SK-N-SH (cell line): Measurements from ENCODE around the gene SLC7A1. TPM values are rescaled to one million over a fixed set of nuclear protein-coding genes. Genes with fewer than 3 reads are reported as not detected.
"Not testable (repeated sequence)": the region's sequence is repeated elsewhere in the genome, so short reads cannot be mapped to it uniquely, and the experiment has no call there.

Experiments used
- CTCF ChIA-PET: fragments of 300-600, 350-600 bp; formaldehyde crosslinking; extraction: SDS; loops from one replicate; lab custom pipeline; 2021; lab: Yijun Ruan, JAX
- POLR2A ChIA-PET: fragments of 350-600 bp; sonication (Branson Sonifier 250); formaldehyde crosslinking; extraction: SDS; loops from one replicate; lab custom pipeline; 2020; ENCODE audit warnings: antibody characterized with exemption, inconsistent platforms; lab: Yijun Ruan, JAX
- DNase-seq: peaks from one replicate; pipeline ENCODE4 v3.0.0; 2012
- H2AFZ ChIP-seq: fragments of 200-600 bp; sonication (generic); 2 replicates; pipeline ENCODE4 v1.8.1; 2016; ENCODE audit warnings: antibody characterized with exemption, mild to moderate bottlenecking, low read depth
- H3F3A ChIP-seq: fragments of 200-600 bp; sonication (generic); replicated peaks from 2 replicates; pipeline ENCODE3; 2016; ENCODE audit warnings: antibody characterized with exemption, mild to moderate bottlenecking; ENCODE audit not compliant: insufficient read depth
- H3K27ac ChIP-seq, 2 experiments: fragments of 200-500 bp in 1 of 2; fragments of 200-600 bp in 1 of 2; sonication (Bioruptor generic) in 1 of 2; sonication (generic), shearing (Covaris generic) in 1 of 2; 2 replicates each; pipeline versions ENCODE4 v1.5.1 to v1.6.1; 2014 to 2016; ENCODE audit warnings: low read depth in 2 of 2, inconsistent platforms in 1 of 2, low read length in 1 of 2, mild to moderate bottlenecking in 1 of 2, mixed read lengths in 1 of 2
- H3K27me3 ChIP-seq: fragments of 200-600 bp; sonication (generic), shearing (Covaris generic); 2 replicates; pipeline ENCODE4 v1.6.1; 2016; ENCODE audit warnings: mixed run types; ENCODE audit not compliant: insufficient read depth
- H3K36me3 ChIP-seq, 2 experiments: fragments of 200-500 bp in 1 of 2; fragments of 200-600 bp in 1 of 2; sonication (Bioruptor generic) in 1 of 2; sonication (generic) in 1 of 2; replicated peaks in 1 of 2; 2 replicates each; pipeline versions ENCODE3 to v1.5.1; 2014 to 2016; ENCODE audit warnings: low read length in 1 of 2, mild to moderate bottlenecking in 1 of 2; ENCODE audit not compliant: insufficient read depth in 2 of 2, control insufficient read depth in 1 of 2
- H3K4me1 ChIP-seq, 2 experiments: fragments of 200-500 bp in 1 of 2; fragments of 200-600 bp in 1 of 2; sonication (Bioruptor generic) in 1 of 2; sonication (generic), shearing (Covaris generic) in 1 of 2; 2 replicates each; pipeline versions ENCODE4 v1.5.1 to v1.6.1; 2014 to 2016; ENCODE audit warnings: low read depth in 1 of 2, low read length in 1 of 2, mixed run types in 1 of 2; ENCODE audit not compliant: insufficient read depth in 2 of 2, control insufficient read depth in 1 of 2
- H3K4me2 ChIP-seq: fragments of 200-600 bp; sonication (generic), shearing (Covaris generic); 2 replicates; pipeline ENCODE4 v1.6.1; 2017; ENCODE audit warnings: mixed run types
- H3K4me3 ChIP-seq, 2 experiments: fragments of 200-500 bp in 1 of 2; fragments of 200-600 bp in 1 of 2; sonication (Bioruptor generic) in 1 of 2; sonication (generic), shearing (Covaris generic) in 1 of 2; 2 replicates each; pipeline versions ENCODE4 v1.5.1 to v1.8.1; 2014 to 2016; ENCODE audit warnings: low read depth in 2 of 2, inconsistent platforms in 1 of 2, low read length in 1 of 2, mild to moderate bottlenecking in 1 of 2, mixed read lengths in 1 of 2, moderate library complexity in 1 of 2
- H3K79me2 ChIP-seq: fragments of 200-600 bp; sonication (generic); 2 replicates; pipeline ENCODE4 v1.8.1; 2017; ENCODE audit warnings: mild to moderate bottlenecking; ENCODE audit not compliant: insufficient read depth
- H3K9ac ChIP-seq: fragments of 200-600 bp; sonication (generic); 2 replicates; pipeline ENCODE4 v1.6.1; 2017; ENCODE audit warnings: mixed run types
- H3K9me2 ChIP-seq: fragments of 200-600 bp; sonication (generic); 2 replicates; pipeline ENCODE4 v1.6.1; 2017; ENCODE audit warnings: mixed run types
- H3K9me3 ChIP-seq: fragments of 200-600 bp; sonication (generic); 2 replicates; pipeline ENCODE4 v1.6.1; 2017; ENCODE audit warnings: mixed run types, mild to moderate bottlenecking, moderate library complexity
- H4K20me1 ChIP-seq: fragments of 200-600 bp; sonication (generic); 2 replicates; pipeline ENCODE4 v1.6.1; 2017; ENCODE audit warnings: mild to moderate bottlenecking, mixed run types; ENCODE audit not compliant: insufficient read depth
- EP300 ChIP-seq, 2 experiments: IDR thresholded peaks; 2 replicates each; pipeline versions ENCODE4 v1.4.0 to v1.6.1; 2012; ENCODE audit warnings: borderline replicate concordance in 1 of 2, low read depth in 1 of 2, low read length in 1 of 2
- FOXM1 ChIP-seq: IDR thresholded peaks from 2 replicates; pipeline ENCODE4 v1.4.0; 2012; ENCODE audit warnings: low read depth, mild to moderate bottlenecking
- MXI1 ChIP-seq: IDR thresholded peaks from 2 replicates; pipeline ENCODE4 v1.6.1; 2012; ENCODE audit warnings: mild to moderate bottlenecking, low read depth, low read length, improper control_type of control experiment
- NRF1 ChIP-seq: IDR thresholded peaks from 2 replicates; pipeline ENCODE4 v1.6.1; 2012; ENCODE audit warnings: low read depth, mild to moderate bottlenecking, low read length
- POLR2AphosphoS5 ChIP-seq: IDR thresholded peaks from 2 replicates; pipeline ENCODE4 v1.6.1; 2012; ENCODE audit warnings: low read depth, low read length
- RCOR1 ChIP-seq: fragments of 150-350 bp; IDR thresholded peaks from 2 replicates; pipeline ENCODE4 v1.6.1; 2017; ENCODE audit warnings: antibody characterized with exemption, low read length
- SMC3 ChIP-seq: IDR thresholded peaks from 2 replicates; pipeline ENCODE4 v1.6.1; 2012; ENCODE audit warnings: low read depth, low read length, improper control_type of control experiment
- TAF1 ChIP-seq: IDR thresholded peaks from 2 replicates; pipeline ENCODE4 v1.6.1; 2012; ENCODE audit warnings: low read depth, mild to moderate bottlenecking, low read length, moderate library complexity, borderline replicate concordance
- TEAD4 ChIP-seq: IDR thresholded peaks from 2 replicates; pipeline ENCODE4 v1.4.0; 2012; ENCODE audit warnings: mild to moderate bottlenecking, borderline replicate concordance; ENCODE audit not compliant: insufficient read depth
- WGBS: methylation state at CpG from one replicate; pipeline ENCODE4 v1.1.6; 2017; ENCODE audit warnings: low lambda C conversion rate; 5-methylcytosine and 5-hydroxymethylcytosine counted together
- polyA plus RNA-seq, 3 experiments: library from polyadenylated mRNA; depleted of rRNA; stranded (reverse); fragments of >200 nt; gene quantifications; 2 replicates each; pipeline ENCODE4 v1.2.3, GENCODE V29; 2012
- TF ChIP-seq, protein P1 (sequence below): IDR thresholded peaks from 2 replicates; pipeline ENCODE4 v1.4.0; 2012; ENCODE audit warnings: low read depth
- TF ChIP-seq, protein P2 (sequence below): IDR thresholded peaks from 2 replicates; pipeline ENCODE4; 2012
- TF ChIP-seq, protein P3 (sequence below): IDR thresholded peaks from 2 replicates; pipeline ENCODE4 v1.4.0; 2012; ENCODE audit warnings: low read depth, borderline replicate concordance
- TF ChIP-seq, protein P4 (sequence below): fragments of 200-600 bp; sonication (generic); IDR thresholded peaks from 2 replicates; pipeline ENCODE4 v1.6.1; 2017; ENCODE audit warnings: antibody characterized with exemption, mild to moderate bottlenecking, moderate library complexity

SLC7A1 gene
- 9.3 and 14.0 TPM in 2 replicates for polyA plus RNA-seq (2012; rRNA removed)
- polyA plus RNA-seq (2012; cell fraction: cytosol; rRNA removed) = 9.1 and 11.8 TPM in 2 replicates
- 15.4 and 20.8 TPM in 2 replicates for polyA plus RNA-seq (2012; cell fraction: nucleus; rRNA removed)

DNA sequence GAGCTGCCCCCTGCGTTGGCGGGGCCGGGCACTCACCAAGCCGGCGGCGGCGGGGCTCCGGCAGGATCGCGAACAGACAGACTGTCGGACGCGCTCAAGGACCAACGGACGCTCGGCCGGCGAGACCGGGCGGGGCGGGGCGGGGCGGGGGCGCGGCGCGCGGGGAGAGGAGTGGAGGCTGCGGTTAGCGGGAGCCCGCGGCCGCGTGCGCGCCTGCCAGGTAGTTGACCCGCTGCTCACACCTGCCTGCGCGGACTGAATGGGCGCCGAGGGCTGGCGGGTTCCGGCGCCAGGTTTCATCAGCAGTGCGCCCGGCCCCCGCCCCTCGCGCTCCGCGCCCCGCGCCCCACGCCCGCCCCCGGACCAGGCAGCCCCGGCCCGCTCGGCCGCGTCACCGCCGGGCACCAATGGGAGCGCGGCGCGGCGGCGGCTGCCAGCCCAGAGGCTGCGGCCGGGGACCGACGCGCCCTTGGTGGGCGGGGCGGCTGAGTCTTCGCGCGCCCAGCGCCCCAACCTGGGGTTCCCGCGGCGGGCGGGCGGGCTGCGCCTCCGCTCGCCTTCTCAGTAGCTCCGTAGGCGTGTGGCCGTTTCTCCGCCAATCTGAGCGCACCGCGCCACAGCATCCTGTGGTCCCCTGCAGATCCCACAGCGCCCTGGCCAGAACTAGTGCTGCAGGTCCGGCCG is at the start of gene SLC7A1:
Gene SLC7A1 (minus strand): TSS at position 309 of the 684 bp plus-strand sequence. CDS start 59,500 bp downstream, outside the sequence.
- peaks cover 0 to 26% of the 10 kb centered on the region in 2 experiments; a peak in 3 of 4 replicates for H3K4me1 ChIP-seq
- H3K27ac ChIP-seq = peak within 1 kb of the TSS; percentile 77 to 85
- H3K9me2 ChIP-seq = no peaks in the 10 kb centered on the region
- peak; percentile 97 for DNase-seq
- no peaks in the 10 kb centered on the region for H3K9me3 ChIP-seq
- ChIA-PET POLR2A (interaction anchor here (0.6 to 1.4 kb wide), 6 partner anchors 27 to 1291 kb away, joined by 3 to 4 read pairs (median 3); no protein-coding TSS in a partner anchor), CTCF (interaction anchor here (0.6 to 1.4 kb wide), 8 partner anchors 10 to 179 kb away, joined by 3 to 8 read pairs (median 3); no protein-coding TSS in a partner anchor)
- H3K4me2 ChIP-seq = peak within 1 kb of the TSS; percentile 94
- H2AFZ ChIP-seq = peak within 1 kb of the TSS; percentile 60
- H4K20me1 ChIP-seq = peaks cover 26% of the 10 kb centered on the region
- peaks cover 10% of the 10 kb centered on the region for H3F3A ChIP-seq
- WGBS = 2% methylated on average over 9 of the region's 98 CpGs
- H3K9ac ChIP-seq = peak within 1 kb of the TSS; percentile 97
- TF ChIP-seq, protein P1, sequence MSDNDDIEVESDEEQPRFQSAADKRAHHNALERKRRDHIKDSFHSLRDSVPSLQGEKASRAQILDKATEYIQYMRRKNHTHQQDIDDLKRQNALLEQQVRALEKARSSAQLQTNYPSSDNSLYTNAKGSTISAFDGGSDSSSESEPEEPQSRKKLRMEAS = 0 out of 2 replicates have a peak, but pooled peaks have one; percentile 49
- TF ChIP-seq, protein P2, sequence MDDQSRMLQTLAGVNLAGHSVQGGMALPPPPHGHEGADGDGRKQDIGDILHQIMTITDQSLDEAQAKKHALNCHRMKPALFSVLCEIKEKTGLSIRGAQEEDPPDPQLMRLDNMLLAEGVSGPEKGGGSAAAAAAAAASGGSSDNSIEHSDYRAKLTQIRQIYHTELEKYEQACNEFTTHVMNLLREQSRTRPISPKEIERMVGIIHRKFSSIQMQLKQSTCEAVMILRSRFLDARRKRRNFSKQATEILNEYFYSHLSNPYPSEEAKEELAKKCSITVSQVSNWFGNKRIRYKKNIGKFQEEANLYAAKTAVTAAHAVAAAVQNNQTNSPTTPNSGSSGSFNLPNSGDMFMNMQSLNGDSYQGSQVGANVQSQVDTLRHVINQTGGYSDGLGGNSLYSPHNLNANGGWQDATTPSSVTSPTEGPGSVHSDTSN = no peak
- no peak for TF ChIP-seq FOXM1
- TF ChIP-seq SMC3 = no peak; the same call in 1 of the 2 replicates
- TF ChIP-seq RCOR1 = 0 out of 2 replicates have a peak, but pooled peaks have one; percentile 16
- 0 out of 2 replicates have a peak, but pooled peaks have one; percentile 4 for TF ChIP-seq TAF1
- TF ChIP-seq TEAD4 = no peak
- no peak for TF ChIP-seq EP300 (IDR thresholded peaks at IDR 0.05; ENCODE audit: borderline replicate concordance in 1 of 2, low read depth in 1 of 2, low read length in 1 of 2)
- TF ChIP-seq, protein P3, sequence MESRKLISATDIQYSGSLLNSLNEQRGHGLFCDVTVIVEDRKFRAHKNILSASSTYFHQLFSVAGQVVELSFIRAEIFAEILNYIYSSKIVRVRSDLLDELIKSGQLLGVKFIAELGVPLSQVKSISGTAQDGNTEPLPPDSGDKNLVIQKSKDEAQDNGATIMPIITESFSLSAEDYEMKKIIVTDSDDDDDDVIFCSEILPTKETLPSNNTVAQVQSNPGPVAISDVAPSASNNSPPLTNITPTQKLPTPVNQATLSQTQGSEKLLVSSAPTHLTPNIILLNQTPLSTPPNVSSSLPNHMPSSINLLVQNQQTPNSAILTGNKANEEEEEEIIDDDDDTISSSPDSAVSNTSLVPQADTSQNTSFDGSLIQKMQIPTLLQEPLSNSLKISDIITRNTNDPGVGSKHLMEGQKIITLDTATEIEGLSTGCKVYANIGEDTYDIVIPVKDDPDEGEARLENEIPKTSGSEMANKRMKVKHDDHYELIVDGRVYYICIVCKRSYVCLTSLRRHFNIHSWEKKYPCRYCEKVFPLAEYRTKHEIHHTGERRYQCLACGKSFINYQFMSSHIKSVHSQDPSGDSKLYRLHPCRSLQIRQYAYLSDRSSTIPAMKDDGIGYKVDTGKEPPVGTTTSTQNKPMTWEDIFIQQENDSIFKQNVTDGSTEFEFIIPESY = no peak
- no peak for TF ChIP-seq NRF1
- TF ChIP-seq POLR2AphosphoS5 = no peak
- TF ChIP-seq MXI1 = peak; percentile 34; the same call in 1 of the 2 replicates
- no peaks in the 10 kb centered on the region for H3K27me3 ChIP-seq
- H3K36me3 ChIP-seq = no peaks in the 10 kb centered on the region
- peak within 1 kb of the TSS; percentile 79 to 91 for H3K4me3 ChIP-seq
- peaks cover 48% of the 10 kb centered on the region for H3K79me2 ChIP-seq

DNA sequence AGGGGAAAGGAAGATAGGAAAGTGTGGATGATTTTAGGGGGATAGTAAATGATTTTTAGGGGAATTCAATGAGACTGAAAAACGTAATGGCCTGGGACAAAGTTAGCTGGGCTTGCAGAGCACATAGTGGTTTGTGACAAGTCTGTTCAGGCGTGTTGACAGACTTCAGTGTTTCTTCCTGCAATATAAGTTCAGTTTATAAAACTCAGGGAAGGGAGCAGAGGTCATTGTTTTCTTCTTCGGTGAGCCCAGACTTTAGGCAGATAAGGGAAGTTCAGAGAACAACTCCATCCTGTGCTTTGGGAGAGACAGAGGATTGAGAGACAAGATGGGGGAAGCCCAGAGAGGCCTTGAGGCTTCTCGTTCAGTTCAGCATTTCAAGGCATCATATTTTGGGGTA is 45.2 kb upstream of the SLC7A1 start:
- Histone ChIP-seq H3K27me3 (no peaks in the 10 kb centered on the region), H3K27ac (no peak overlapping the region), H3K9ac (no peak overlapping the region), H3K9me2 (no peaks in the 10 kb centered on the region), H3K9me3 (no peaks in the 10 kb centered on the region), H2AFZ (no peak overlapping the region), H3K4me3 (no peak overlapping the region), H4K20me1 (no peaks in the 10 kb centered on the region), H3K79me2 (no peaks in the 10 kb centered on the region), H3K4me2 (no peak overlapping the region), H3K36me3 (no peaks in the 10 kb centered on the region), H3F3A (no peaks in the 10 kb centered on the region), H3K4me1 (no peaks in the 10 kb centered on the region)
- TF ChIP-seq, protein P4, sequence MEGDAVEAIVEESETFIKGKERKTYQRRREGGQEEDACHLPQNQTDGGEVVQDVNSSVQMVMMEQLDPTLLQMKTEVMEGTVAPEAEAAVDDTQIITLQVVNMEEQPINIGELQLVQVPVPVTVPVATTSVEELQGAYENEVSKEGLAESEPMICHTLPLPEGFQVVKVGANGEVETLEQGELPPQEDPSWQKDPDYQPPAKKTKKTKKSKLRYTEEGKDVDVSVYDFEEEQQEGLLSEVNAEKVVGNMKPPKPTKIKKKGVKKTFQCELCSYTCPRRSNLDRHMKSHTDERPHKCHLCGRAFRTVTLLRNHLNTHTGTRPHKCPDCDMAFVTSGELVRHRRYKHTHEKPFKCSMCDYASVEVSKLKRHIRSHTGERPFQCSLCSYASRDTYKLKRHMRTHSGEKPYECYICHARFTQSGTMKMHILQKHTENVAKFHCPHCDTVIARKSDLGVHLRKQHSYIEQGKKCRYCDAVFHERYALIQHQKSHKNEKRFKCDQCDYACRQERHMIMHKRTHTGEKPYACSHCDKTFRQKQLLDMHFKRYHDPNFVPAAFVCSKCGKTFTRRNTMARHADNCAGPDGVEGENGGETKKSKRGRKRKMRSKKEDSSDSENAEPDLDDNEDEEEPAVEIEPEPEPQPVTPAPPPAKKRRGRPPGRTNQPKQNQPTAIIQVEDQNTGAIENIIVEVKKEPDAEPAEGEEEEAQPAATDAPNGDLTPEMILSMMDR = no peak
- POLR2A ChIA-PET = no interaction called here
- WGBS = 61% methylated on average over 4 of the region's 4 CpGs
- CTCF ChIA-PET = no interaction called here
- DNase-seq = no peak

DNA sequence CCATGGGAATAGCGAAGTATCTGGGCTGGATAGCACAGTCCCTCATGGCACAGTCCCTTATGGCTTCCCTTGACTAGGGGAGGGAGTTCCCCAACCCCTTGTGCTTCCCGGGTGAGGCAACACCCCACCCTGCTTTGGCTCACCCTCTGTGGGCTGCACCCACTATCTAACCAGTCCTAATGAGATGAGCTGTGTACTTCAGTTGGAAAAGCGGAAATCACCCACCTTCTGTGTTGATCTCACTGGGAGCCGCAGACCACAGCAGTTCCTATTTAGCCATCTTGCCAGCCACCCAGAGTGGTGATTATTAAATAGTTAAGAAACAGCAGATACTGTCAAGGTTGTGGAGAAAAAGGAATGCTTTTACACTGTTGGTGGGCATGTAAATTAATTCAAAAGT is 41.3 kb upstream of the SLC7A1 start:
- H3K9ac ChIP-seq, H2AFZ ChIP-seq, H3K4me1 ChIP-seq, H3K9me3 ChIP-seq, H3K4me2 ChIP-seq, CTCF ChIA-PET, H3K36me3 ChIP-seq, H3K4me3 ChIP-seq, H3F3A ChIP-seq, H3K9me2 ChIP-seq, H4K20me1 ChIP-seq, DNase-seq, POLR2A ChIA-PET, H3K79me2 ChIP-seq, H3K27ac ChIP-seq, H3K27me3 ChIP-seq: not testable (repeated sequence)
- 59% methylated on average over 2 of the region's 4 CpGs for WGBS
